GM03348 (cell line): ENCODE results near the gene NRROS.
"Not testable (repeated sequence)": the region's sequence is repeated elsewhere in the genome, so short reads cannot be mapped to it uniquely, and the experiment has no call there.

Experiments
- DNase-seq: peaks from one replicate; pipeline ENCODE4 v3.0.0; 2012; ENCODE audit warnings: low spot score

The NRROS gene

GRCh38 chr3:196639483-196640296 lies at the start of gene NRROS:
Gene NRROS, plus strand, starts transcription at chr3:196639694. Its CDS starts 14,846 bp downstream, at chr3:196654540.
- DNase-seq: peak; percentile 70

DNA sequence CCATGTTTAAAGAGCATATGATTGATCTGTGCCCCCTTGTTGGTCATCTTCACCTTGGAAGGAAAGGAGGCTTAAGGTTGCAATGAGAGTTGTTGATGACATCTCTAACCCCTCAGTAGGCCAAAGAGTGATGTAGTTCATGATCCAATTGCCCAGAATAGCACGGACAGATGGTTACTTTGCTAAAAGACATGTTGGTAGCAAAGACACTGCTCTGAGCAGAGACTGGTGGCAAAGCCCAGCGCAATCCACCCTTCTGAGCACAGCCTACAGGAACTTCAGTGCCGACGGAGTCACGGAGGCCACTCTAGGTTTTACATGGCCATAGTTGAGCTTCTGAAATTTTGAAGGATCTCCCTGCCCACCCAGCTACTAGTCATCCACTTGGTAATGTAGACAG lies 49.2 kb upstream of the NRROS start:
- DNase-seq: no peak

DNA sequence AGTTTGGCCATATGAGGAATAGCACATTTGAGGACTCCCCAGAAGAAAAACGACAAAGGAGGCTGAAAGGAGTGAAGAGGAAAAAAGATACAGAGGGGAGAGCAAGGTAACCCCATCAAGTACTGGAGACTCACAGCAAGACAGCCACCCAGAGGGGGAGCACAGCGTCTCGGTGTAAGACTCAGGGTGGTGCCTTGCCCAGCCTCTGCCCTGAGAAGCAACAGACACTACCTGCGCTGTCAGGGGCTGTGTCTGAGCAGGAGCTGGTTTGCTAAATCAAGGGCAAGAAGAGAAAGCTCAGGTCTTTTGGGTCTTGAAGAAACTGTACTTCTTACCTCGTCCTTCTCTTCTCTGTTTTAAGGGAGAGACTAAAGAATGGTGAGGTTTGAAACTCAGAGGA lies 43.1 kb upstream of the NRROS start:
- DNase-seq: no peak

GRCh38 chr3:196597971-196598733 lies 41.3 kb upstream of the NRROS start:
- peak; percentile 24 for DNase-seq

- no peak for DNase-seq
Measured at GRCh38 chr3:196599734-196600128, 39.8 kb upstream of the NRROS start.

DNA sequence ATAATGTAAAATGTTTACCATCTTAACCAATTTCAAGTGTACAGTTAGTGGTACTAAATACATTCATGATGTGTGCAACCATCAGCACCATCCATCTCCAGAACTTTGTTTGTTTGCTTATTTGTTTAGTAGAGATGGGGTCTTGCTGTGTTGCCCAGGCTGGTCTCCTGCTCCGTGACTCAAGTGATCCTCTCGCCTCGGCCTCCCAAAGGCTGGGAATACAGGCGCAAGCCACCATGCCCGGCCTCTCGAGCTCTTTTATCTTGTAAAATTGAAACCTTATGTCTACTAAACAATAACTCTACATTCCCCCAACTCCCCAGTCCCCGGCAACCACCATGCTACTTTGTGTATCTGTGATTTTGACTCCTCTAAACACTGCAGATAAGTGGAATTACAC lies 39.1 kb upstream of the NRROS start:
- no peak for DNase-seq

DNA sequence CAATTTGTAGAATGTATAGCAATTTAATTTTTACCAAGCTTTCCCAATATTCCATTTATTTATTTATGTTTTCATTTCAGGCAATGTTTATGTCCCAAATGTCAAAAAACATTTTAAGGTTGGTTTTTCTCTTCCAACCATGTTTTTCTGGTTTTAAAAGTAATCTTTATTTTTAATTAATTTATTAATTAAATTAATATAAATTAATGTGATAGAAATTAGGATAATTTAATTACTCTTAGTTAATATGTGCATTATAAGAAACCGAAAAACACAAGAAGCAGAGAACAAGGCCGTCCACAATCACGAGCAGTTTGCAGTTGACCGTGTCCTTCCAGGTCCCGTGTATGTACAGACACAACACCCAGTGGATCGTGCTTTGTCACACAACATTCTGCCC lies 36.8 kb upstream of the NRROS start:
- no peak for DNase-seq

DNA sequence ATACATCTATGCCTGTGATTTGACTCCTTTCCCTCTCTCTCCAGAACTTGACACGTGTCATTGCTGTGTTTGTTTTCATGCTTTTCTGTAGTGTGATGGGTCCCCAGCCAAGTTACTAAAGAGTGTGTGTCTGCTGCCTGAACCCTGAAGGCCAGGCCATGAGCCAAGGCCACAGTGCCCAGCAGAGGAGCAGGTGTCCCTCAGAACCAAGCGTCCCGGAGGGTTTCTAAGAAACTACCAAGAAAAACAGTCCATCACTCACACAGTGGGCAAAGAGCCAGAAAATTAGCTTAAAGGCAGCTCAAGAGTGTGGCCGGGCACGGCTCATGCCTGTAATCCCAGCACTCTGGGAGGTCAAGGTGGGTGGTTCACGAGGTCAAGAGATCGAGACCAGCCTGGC lies 35.8 kb upstream of the NRROS start:
- no peak for DNase-seq

GRCh38 chr3:196604548-196604947 lies 34.9 kb upstream of the NRROS start:
- no peak for DNase-seq

DNA sequence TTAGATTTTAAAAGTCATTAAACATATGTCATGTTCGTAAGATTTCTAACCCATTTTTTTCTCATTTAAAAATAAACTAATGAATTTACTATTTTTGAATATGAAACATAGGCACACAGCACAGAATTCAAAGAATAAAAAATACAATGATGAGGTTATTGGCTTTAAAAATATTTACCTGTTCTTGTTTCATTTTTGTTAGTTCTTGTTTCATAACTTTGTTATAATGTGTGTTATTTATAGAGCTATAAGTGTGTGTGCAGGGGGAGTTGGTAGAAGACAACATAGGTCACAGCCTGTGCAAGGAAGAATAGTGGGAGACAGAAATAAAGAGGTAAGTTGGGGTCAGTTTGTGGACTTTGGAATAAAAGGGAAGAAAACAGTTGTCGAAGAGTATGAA lies 30.8 kb upstream of the NRROS start:
- no peak for DNase-seq

- DNase-seq: peak; percentile 94
Measured at GRCh38 chr3:196609343-196609775, 30.1 kb upstream of the NRROS start.

- DNase-seq: no peak
Measured at GRCh38 chr3:196609805-196610515, 29.5 kb upstream of the NRROS start.

GRCh38 chr3:196611761-196612483 lies 27.6 kb upstream of the NRROS start:
- DNase-seq: no peak

DNA sequence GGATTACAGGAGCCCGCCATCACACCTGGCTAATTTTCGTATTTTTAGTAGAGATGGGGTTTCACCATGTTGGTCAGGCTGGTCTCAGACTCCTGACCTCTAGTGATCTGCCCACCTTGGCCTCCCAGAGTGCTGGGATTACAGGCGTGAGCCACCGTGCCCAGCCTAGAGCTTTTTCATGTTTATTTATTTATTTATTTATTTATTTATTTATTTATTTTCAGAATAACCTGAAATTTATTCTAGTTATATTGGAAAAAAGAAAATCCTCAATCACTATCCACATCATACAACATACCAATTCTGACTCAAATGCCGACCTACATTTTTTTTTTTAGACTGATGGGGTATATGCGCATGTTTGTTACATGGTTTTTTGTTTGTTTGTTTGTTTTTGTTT lies 24.3 kb upstream of the NRROS start:
- DNase-seq: not testable (repeated sequence)

GRCh38 chr3:196617256-196617655 lies 22.2 kb upstream of the NRROS start:
- DNase-seq: no peak

GRCh38 chr3:196619223-196619622 lies 20.3 kb upstream of the NRROS start:
- no peak for DNase-seq

DNA sequence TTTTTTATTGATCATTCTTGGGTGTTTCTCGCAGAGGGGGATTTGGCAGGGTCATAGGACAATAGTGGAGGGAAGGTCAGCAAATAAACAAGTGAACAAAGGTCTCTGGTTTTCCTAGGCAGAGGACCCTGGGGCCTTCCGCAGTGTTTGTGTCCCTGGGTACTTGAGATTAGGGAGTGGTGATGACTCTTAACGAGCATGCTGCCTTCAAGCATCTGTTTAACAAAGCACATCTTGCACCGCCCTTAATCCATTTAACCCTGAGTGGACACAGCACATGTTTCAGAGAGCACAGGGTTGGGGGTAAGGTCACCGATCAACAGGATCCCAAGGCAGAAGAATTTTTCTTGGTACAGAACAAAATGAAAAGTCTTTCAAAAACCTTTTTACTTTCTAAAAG lies 19.9 kb upstream of the NRROS start:
- DNase-seq: not testable (repeated sequence)

DNA sequence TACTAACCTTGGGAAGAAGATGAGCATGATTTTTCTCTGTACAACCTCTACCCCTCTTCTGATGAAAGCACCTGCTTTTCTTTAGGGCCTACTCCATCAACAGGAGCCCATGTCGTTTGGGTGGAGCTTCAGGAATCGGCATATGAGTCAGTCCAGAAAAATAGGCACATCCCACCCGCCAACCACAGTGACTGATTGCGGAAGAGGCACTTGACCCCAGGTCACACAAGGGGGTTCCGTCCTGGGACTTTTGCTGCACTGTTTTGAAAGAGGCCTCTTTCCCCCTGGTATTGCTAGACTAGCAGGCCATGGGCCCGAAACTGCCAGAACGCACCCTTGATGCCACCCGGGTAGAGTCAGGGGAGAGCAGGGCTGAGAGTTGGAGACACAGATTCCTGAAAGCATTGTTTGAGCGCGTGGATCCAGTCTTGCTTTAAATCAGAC lies 19.3 kb upstream of the NRROS start:
- no peak for DNase-seq

DNA sequence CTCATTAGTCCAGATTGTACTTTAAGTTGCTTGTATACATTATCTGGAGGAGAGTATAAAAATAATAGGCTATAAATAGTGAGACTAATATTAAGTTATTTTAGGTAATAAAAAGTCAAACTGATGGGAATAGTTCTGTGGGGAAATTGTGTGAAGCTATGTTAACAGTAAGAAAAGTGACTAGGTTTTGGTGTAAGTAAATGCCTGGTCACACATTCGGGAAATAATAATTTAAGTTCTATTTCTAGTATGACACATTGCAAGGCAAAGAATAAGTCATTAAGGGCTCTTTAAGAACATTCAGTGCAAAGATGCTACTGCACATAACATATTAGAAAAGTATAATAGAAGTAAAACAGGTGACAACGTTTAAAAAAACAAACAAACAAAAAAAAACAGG lies 18.8 kb upstream of the NRROS start:
- DNase-seq: no peak

- no peak for DNase-seq
Measured at GRCh38 chr3:196621611-196622010, 17.9 kb upstream of the NRROS start.

DNA sequence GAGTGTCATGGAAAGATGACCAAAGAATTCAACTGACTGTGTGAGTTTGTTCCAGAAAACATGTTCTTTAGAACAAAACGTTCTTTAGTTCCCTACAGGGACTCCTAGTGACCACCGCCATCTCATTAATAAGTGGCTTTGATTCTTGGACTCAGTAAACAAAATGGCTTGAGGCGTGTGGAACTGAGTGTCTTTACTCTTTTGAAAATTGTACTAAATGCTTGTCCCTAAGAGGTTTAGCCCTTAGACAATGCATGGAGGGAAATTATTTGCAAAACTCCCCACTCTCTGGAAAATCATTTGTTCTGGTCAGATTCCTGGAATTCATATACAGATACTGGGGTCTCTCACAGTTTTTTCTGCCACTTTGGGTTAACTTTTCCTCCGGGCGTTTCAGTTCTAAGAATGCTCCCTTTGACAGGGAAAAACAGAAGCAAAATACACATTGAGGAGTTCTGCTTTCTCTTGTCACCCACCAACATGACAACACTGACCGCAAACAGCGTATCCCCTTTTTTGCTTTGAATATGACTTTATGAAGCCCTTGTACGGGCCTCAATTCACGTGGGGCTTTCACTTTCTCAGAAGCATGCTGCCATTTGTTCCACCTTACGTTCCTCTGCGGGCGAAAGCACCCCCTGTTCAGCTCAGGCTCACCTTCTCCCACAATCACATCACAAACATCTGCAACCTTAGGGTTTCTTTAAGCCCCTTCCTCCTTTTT lies 15.3 kb upstream of the NRROS start:
- DNase-seq: no peak
